Stomach (tissue), 9 donors: ENCODE results near the gene ADGRD1. TPM values are rescaled to one million over a fixed set of nuclear protein-coding genes. Genes with fewer than 3 reads are reported as not detected.

Source experiments
- DNase-seq, 2 donors: peaks; one replicate each; pipeline versions ENCODE4 v3.0.0 to v3.0.0-alpha.2; 2013 to 2019
- H3K27ac ChIP-seq, 5 donors: fragments of 200-600 bp in 4 of 5; sonication (generic) in 4 of 5; one replicate each; pipeline ENCODE4 v1.5.1; 2013 to 2019; ENCODE audit warnings: mild to moderate bottlenecking in 1 of 5, moderate library complexity in 1 of 5
- H3K27me3 ChIP-seq, 3 donors: fragments of 200-600 bp; sonication (generic); one replicate each; pipeline ENCODE4 v1.5.1; 2017 to 2019; ENCODE audit warnings: mixed run types in 1 of 3
- H3K36me3 ChIP-seq, 4 donors: fragments of 200-600 bp; sonication (generic); 1 replicate in 3 of 4; 2 replicates in 1 of 4; pipeline ENCODE4 v1.5.1; 2016 to 2019
- H3K4me1 ChIP-seq, 4 donors: fragments of 200-600 bp; sonication (generic); one replicate each; pipeline ENCODE4 v1.5.1; 2016 to 2019
- H3K4me3 ChIP-seq, 4 donors: fragments of 200-600 bp; sonication (generic) in 3 of 4; one replicate each; pipeline ENCODE4 v1.5.1; 2016 to 2019; ENCODE audit warnings: mild to moderate bottlenecking in 1 of 4
- H3K9me3 ChIP-seq, 4 donors: fragments of 200-600 bp; sonication (generic); one replicate each; pipeline ENCODE4 v1.5.1; 2016 to 2019
- CTCF ChIP-seq, 7 experiments: fragments of 450-650 bp in 4 of 7; fragments of 200-600 bp in 3 of 7; sonication (generic) in 3 of 7; IDR thresholded peaks; one replicate each; pipeline ENCODE4 v1.5.1; 2016 to 2019; ENCODE audit warnings: antibody characterized with exemption in 7 of 7, control low read depth in 2 of 7, mild to moderate bottlenecking in 1 of 7
- EP300 ChIP-seq: sonication (generic); formaldehyde crosslinking; IDR thresholded peaks from one replicate; pipeline ENCODE4 v1.6.1; 2017; ENCODE audit warnings: antibody characterized with exemption
- POLR2A ChIP-seq, 4 donors: fragments of 450-650 bp; IDR thresholded peaks; one replicate each; pipeline ENCODE4 v1.6.1; 2016; ENCODE audit warnings: antibody characterized with exemption in 4 of 4, control low read depth in 2 of 4, mild to moderate bottlenecking in 1 of 4, moderate library complexity in 1 of 4
- POLR2AphosphoS5 ChIP-seq, 3 donors: sonication (generic); formaldehyde crosslinking; IDR thresholded peaks; one replicate each; pipeline ENCODE4 v1.6.1; 2016; ENCODE audit warnings: antibody characterized with exemption in 3 of 3
- WGBS, 5 donors: extraction: QIAGEN DNeasy Blood & Tissue Kit in 3 of 5; methylation state at CpG; one replicate each; pipeline versions ENCODE4 v1.1.5 to v1.1.7; 2013 to 2018; 5-methylcytosine and 5-hydroxymethylcytosine counted together
- intact Hi-C: fragments of 100-400 bp; cut with DNase I; formaldehyde crosslinking; loops from one replicate; pipeline ENCODE4 v1.15.1; 2023; ENCODE audit warnings: low total_unique reads
- polyA plus RNA-seq, 3 donors: library from polyadenylated mRNA; stranded (reverse); fragments of 200-250 nt; gene quantifications; one replicate each; pipeline ENCODE4 v1.2.3, GENCODE V29; 2013
- total RNA-seq, 5 donors: library from RNA; depleted of rRNA; stranded (reverse); fragments of >200 nt; gene quantifications; one replicate each; pipeline versions ENCODE4 v1.1.0 to v1.2.3, GENCODE V29; 2014 to 2016
- donor health status: healthy with polysubstance abuse.
- donor health status: Bipolar disorder and iron deficiency.
- donor health status: healthy.

Gene ADGRD1
- total and polyA plus RNA-seq, 8 donors: 3.7 to 43.8 (median 15.4) TPM

- Histone ChIP-seq H3K9me3 (no peaks in the 10 kb centered on the region), H3K27me3 (peaks cover 0 to 11% (median 3%) of the 10 kb centered on the region in 3 donors), H3K4me3 (no peak overlapping the region), H3K4me1 (peaks cover 0 to 12% (median 9%) of the 10 kb centered on the region in 4 donors), H3K27ac (no peak overlapping the region), H3K36me3 (peaks cover 0 to 10% (median 2%) of the 10 kb centered on the region in 4 donors)
- intact Hi-C loops: no loop called here
- TF ChIP-seq EP300 (no peak), CTCF (IDR thresholded peaks at IDR 0.05) (no peak)
- 82 to 88% (median 84%) methylated on average over 4 to 6 of the region's 6 CpGs for WGBS, 5 donors
- DNase-seq: no peak
Observed at GRCh38 chr12:131106349-131106941, 152.7 kb downstream of the ADGRD1 start.

- H3K27ac ChIP-seq: no peak overlapping the region
- DNase-seq: no peak
- WGBS, 5 donors: 86 to 90% (median 87%) methylated on average over 9 to 10 of the region's 10 CpGs
- peaks cover 0 to 10% (median 8%) of the 10 kb centered on the region in 4 donors for H3K4me1 ChIP-seq
- TF ChIP-seq POLR2A (IDR thresholded peaks at IDR 0.05): no peak
- TF ChIP-seq CTCF (IDR thresholded peaks at IDR 0.05): no peak
- no peak for TF ChIP-seq POLR2AphosphoS5 (IDR thresholded peaks at IDR 0.05)
- no peak for TF ChIP-seq EP300
- no peaks in the 10 kb centered on the region for H3K9me3 ChIP-seq
- H3K36me3 ChIP-seq: peaks cover 0 to 10% (median 2%) of the 10 kb centered on the region in 4 donors
- intact Hi-C loops: no loop called here
- H3K4me3 ChIP-seq: no peak overlapping the region
- H3K27me3 ChIP-seq: peaks cover 0 to 16% (median 11%) of the 10 kb centered on the region in 3 donors
Observed at GRCh38 chr12:131108177-131108955, 154.7 kb downstream of the ADGRD1 start.

- Histone ChIP-seq H3K36me3 (peaks cover 0 to 10% (median 0%) of the 10 kb centered on the region in 4 donors), H3K27me3 (peaks cover 0 to 11% (median 7%) of the 10 kb centered on the region in 3 donors), H3K9me3 (no peaks in the 10 kb centered on the region), H3K27ac (no peak overlapping the region), H3K4me1 (peaks cover 0 to 4% (median 0%) of the 10 kb centered on the region in 4 donors), H3K4me3 (no peak overlapping the region)
- no peak for TF ChIP-seq CTCF (IDR thresholded peaks at IDR 0.05)
- TF ChIP-seq POLR2A (IDR thresholded peaks at IDR 0.05): no peak
- no peak for TF ChIP-seq EP300
- no peak for TF ChIP-seq POLR2AphosphoS5 (IDR thresholded peaks at IDR 0.05)
- no peak for DNase-seq
- intact Hi-C loops: no loop called here
- WGBS, 5 donors: 82 to 89% (median 88%) methylated on average over 3 of the region's 3 CpGs
Observed at GRCh38 chr12:131111446-131111845, 157.7 kb downstream of the ADGRD1 start.

- Histone ChIP-seq H3K4me3 (no peak overlapping the region), H3K4me1 (peaks cover 0 to 6% (median 0%) of the 10 kb centered on the region in 4 donors), H3K36me3 (peaks cover 0 to 10% (median 0%) of the 10 kb centered on the region in 4 donors), H3K27ac (no peak overlapping the region), H3K27me3 (peaks cover 0 to 11% (median 7%) of the 10 kb centered on the region in 3 donors), H3K9me3 (no peaks in the 10 kb centered on the region)
- TF ChIP-seq POLR2A (IDR thresholded peaks at IDR 0.05): no peak
- TF ChIP-seq EP300: no peak
- TF ChIP-seq CTCF (IDR thresholded peaks at IDR 0.05): no peak
- TF ChIP-seq POLR2AphosphoS5 (IDR thresholded peaks at IDR 0.05): no peak
- intact Hi-C loops: no loop called here
- 62 to 85% (median 69%) methylated on average over 1 of the region's 1 CpG for WGBS, 5 donors
- no peak for DNase-seq
Observed at GRCh38 chr12:131112021-131112420, 158.3 kb downstream of the ADGRD1 start.
